DMS79 (cell line): ENCODE data around the gene SRGN.

Experiments
- DNase-seq: peaks from one replicate; lab custom pipeline; 2025; lab: John Stamatoyannopoulos, UW

The SRGN gene

DNA sequence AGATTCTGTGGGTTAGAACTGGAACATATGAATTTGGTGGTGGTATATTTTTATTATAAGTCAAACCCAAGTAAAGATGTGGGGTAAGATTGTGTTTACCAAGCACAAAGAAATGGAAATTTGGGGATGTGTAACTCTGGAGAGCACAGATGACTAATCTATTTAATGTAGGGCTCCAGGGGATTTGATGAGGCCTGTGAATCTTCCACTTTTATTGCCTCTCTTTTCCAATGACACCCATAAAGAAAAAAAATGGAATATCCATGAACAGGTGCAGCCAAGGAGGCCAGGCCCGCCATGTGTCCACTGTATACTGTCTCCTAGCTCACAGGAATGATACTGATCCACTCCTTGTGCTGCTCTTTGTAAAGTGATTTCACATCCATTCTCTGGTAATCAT is 2.8 kb downstream of the SRGN start:
- DNase-seq: no peak

DNA sequence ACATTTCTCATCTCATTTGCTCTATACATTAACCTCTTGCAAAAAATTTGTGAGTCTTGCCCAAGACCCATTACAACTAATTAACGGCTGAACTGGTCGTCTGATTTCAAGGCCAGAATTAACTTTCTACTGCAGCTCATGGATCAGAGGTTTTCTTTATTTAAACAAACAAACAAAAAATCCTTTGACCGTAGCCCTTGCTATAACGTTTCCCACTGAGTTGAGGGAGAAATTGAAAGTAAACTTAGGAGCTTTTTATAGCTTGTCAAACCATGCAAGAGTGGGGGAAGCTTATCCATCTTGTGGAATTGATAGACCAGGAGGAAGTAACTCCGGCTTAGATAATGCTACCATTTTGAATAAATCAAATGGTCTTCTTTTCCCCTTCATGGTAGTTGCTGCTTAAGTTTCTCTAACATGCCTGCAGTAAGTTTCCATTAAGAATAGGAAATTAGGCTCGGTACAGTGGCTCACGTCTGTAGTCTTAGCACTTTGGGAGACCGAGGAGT is 3.3 kb downstream of the SRGN start:
- DNase-seq: no peak

DNA sequence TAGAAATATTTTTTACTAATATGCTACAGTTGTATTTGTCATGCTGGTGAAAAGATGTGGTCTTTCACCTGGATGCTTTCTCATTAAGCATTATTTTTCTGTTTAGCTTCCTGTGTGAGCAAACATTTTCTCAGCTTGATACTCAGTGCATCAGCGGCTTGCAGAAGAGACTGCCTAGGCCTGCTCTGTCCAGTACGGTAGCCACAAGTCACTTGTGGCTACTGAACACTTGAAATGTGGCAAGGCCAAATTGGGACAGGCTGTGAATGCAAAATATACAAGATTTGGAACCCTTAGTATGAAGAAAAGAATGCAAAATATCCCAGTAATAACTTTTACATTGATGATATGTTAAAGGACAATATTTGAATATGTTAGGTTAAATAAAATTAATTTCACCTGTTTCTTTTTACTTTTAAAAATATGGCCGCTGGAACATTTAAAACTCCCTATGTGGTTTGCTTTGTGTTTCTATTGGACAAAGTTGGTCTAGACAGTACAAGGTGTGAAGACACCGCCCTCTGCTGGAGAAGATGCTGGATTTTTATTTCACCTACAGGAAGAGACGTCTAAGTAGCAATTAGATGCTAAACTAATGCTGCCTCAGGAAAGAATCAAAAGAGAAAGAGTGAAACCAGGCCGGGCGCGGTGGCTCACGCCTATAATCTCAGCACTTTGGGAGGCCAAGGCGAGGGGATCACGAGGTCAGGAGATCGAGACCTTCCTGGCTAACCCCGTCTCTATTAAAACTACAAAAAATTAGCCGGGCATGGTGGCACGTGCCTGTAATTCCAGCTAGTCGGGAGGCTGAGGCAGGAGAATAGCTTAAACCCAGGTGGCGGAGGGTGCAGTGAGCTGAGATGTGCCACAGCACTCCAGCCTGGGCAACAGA is 5.3 kb downstream of the SRGN start:
- DNase-seq: peak; percentile 29

DNA sequence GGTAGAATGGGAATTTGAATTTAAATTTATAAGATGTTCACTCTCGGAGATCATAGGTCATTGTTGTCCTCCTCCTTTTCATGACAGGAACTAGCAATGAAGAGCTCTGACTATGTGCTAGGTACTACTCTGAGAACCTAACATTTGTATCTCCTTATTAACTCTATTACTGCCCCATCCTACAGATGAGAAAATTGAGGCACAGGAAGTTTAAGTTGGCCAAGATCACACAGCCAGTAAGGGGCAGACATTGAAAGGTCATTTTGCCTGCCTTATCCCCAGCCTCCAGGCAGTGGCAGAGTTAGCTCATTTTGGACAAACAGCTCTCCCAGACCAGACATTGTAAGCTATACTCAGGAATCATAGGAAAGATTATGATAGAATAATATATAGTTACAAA is 6.0 kb downstream of the SRGN start:
- no peak for DNase-seq

DNA sequence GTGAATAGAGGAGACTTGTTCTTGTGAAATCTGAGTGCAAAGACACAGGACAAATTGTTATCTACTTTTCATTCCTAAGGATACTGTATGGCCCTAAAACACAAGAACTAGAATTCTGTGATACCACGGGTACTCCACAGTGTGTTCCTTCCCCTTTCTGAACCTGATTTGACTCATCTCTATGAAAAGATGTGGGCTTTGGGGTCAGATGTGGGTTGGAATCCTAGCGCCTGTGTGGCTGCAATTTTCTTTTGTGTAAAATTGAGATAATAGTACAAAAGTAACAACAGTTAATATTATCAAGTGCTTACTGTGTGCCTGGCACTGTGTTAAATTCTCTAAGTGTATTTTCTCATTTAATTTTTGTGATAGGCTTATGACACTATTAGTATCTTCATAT is 8.1 kb downstream of the SRGN start:
- DNase-seq: no peak

DNA sequence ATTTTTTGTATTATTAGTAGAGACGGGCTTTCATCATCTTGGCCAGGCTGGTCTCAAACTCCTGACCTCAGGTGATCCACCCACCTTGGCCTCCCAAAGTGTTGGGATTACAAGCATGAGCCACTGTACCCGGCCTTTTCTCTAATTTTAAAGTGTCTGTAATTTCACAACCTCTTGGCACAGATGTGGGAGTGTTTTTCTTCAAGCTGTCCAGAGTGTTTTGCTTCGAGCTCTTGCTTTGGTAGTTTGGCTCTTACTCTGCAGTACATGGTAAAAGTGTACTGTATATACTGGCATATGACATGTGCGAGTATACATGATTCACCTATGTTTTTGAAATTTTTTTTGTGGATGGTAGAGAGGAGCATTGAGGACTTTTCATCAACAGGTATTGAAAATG is 9.8 kb downstream of the SRGN start:
- no peak for DNase-seq

DNA sequence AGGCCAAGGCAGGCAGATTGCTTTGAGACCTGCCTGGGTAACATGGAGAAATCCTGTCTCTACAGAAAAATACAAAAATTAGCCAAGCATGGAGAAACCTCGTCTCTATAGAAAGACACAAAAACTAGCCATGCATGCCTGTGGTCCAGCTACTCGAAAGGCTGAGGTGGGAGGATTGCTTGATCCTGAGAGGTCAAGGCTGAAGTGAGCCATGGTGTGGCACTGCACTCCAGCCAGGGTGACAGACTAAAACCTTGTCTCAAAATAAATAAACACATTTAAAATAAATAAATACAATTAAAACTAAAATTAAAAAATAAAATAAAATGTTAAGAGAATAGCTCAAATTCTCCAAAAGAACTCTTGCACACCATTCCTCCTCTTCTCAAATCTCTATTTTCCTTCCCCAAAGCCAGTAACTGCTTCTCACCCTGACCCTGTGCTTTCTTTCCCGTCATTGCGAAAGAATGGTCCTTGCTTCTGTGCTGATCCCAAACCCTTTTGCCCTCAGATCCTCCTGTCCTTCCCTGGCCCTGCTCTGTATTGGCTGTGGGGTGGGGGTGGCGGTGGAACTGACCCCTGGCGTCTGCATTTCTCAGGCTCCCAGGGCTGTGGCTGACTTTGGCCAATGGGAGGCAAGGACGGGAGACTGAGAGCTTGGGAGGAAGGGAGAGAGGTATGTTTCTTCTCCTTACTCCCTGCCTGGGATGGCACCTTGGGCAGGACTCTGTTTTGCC is 12.4 kb downstream of the SRGN start:
- DNase-seq: no peak

DNA sequence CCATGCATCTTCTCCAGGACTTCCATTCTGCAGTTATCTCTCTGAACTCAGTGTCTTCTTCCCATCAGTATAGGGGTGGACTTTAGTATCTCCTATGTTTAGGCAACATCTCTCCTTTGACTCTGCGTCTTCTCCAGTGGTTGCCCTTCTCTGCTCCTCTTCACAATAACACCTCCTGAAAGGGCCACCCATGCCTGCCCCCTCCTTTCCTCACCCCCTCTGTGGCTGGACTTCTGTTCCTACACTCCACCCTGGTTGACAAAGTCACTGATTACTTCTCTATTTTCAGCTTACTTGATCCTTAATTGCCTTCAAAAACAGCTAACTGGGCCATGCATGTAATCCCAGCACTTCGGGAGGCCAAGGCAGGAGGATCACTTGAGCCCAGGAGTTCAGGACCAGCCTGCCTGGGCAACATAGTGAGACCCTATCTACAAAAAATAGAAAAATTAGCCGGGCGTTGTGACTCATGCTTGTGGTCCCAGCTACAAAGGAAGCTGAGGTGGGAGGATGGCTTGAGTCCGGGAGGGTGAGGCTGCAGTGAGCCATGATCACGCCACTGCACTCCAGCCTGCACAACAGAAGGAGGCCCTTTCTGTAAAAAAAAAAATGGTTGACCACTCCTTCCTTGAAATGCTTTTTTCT is 13.7 kb downstream of the SRGN start:
- no peak for DNase-seq

DNA sequence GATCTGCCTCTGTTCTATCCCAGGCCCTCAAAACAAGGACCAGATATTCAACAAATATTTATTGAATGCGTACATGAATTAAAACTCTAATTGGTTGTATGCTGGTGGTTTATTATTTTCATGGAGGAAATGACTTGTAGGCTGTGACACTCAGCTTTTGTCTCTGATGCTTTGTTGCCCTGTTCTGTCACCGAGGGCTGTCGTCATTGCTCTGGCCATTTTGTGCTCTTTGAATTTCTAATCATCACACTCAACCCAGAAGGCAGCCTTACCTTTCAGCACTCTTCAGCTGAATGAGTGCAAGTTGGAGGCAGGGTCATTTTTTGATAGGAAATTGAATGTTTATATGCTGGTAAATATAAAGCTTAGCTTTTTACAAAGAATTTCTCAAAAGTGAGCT is 14.5 kb downstream of the SRGN start:
- DNase-seq: no peak

DNA sequence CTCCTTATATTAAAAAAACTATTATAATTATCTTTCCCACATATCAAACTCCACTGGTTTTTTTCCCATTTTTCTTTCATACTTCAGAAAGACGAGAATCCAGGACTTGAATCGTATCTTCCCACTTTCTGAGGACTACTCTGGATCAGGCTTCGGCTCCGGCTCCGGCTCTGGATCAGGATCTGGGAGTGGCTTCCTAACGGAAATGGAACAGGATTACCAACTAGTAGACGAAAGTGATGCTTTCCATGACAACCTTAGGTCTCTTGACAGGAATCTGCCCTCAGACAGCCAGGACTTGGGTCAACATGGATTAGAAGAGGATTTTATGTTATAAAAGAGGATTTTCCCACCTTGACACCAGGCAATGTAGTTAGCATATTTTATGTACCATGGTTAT is 15.9 kb downstream of the SRGN start:
- DNase-seq: no peak

DNA sequence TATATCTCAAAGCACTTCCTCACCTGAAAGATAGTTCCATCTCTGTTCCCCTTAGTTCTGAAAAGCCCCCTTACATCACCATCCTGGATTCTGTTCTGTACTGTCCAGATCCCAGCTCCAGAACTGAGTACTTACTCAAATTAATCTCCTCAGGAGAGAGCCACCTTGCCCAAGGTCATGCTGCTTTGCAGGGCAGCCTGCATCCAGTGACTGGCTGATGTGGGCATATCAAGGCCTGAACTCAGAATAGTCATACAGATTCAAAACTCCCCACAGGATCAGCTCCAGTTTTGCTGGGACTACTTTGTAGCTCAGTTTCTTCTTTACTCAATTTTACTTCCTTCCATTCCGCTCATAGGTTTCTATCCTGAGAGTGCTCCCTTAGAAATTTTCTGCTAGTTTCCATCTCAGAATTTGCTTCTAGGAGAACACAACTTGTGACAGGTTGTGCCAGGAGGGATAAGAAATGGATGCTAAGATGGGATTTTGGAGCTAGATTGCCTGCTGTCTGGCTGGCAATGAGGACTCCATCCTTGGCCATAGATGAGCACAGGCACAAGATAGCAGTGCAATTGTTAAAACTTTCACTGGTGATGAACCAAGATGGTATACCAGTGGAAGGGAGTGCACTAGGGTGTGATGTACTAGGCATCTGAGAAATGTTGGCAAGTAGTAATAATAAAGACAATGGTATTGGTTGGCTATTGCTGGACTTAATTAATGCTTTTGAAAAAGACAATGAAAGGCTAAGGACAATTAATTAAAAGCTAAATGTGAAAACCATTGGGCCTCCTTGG is 17.3 kb downstream of the SRGN start:
- no peak for DNase-seq

DNA sequence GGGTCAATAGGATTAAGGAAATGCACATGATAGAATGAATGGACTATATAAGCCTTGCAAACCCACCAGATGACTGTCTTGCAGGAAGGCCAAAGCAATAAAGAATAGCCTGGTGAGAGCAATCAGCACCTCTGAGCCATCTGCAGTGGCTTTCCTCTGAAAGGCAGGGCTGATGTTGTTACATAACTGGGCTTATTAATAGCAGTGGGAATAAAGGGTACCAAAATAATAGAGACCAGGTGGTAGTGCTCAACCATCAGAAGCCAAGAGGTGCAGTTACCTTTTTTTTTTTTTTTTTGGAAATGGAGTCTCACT is 19.2 kb downstream of the SRGN start:
- DNase-seq: no peak

DNA sequence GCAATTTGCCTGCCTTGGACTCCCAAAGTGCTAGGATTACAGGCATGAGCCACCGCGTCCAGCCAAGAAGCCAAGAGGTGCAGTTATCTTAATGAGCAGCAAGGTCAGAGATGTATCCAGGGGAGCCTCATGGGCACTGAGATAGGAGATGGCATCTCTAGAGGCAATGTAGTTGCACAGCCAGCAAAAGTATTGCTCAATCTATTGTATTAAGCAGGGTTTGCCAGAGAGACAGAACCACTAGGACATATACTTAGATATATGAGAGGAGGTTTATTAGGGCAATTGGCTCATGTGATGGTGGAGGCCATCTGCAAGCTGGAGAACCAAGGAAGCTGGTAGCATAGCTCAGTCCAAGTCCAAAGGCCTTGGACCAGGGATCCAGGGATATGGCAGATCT is 19.8 kb downstream of the SRGN start:
- no peak for DNase-seq

DNA sequence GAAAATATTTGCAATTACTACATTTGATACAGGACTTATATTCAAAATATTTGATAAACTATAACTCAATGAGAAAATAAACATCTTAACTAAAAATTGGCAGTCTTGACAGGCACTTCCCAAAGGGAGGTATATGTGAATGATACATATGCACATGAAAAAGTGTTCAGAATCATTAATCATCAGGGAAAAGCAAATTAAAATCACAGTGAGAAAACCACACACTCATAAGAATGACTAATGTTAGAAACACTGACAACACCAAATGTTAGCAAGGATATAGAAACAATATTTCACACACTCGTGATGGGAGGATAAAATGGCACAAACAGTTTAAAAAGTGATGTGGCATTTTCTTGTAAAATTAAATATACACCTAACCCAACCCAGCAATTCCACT is 32.0 kb downstream of the SRGN start:
- DNase-seq: no peak

DNA sequence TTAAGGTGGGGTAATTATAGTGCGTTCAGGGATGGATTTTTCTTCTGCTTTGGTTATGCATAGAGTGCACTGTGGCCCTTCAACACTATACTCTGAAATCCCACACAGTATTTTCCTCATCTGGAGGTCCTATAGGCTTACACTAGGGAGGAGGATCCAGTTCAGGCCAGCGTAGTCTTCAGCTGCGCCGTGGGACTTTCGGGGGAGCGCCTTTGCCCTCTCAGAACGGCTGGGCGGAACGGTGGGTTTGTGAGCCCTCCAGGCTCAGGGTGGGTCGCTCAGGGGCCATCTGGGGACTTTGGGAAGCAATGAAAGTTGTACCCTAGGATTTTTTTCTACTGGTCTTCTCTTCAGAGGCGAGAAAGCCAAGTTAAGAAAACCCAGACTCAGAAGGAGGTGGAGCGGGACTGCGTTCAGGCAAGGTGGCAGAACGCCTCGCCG is 35.4 kb downstream of the SRGN start:
- DNase-seq: no peak

DNA sequence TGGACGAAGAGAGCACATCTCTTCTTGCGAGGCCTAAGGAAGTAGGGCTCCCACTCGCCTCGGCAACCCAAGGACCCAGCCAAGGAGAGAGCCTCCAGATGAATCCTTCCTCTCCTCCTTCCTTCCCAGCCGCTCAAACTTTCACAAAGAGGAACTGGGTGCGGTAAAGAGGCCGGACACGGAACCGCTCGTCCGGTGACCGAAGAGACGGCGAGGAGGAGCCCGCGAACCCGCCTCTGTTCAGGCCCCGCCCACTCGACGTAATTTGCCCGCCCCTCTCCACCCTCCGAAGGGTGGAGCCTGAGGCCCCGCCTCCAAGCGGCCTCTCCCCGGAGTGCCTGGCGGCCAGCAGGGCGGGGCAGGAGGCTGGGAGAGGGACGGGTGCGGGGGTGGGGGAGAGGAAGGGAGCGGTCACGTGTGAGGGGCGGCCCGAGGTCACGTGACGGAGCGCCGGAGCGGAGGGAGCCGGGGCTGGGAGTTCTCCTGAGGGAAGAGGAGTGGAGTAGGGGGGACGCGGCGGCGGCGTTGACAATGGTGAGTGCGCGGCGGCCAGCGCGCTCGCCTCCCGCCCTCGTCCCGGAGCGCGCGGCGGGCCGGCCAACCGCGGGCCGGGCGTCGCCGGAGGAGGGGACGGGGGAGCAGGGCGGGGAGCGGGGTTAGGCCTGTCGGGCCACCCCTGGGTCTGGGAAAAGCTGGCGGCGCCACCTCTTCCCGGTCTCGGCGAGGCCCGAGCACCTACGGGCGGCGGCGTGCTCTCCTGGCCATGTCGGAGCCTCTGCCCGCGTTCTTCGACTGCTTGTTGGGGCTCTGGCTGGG is 36.1 kb downstream of the SRGN start, which contains the start of gene VPS26A:
TSS of gene VPS26A (plus strand) at position 432 of the 816 bp plus-strand sequence. CDS start at position 532, 100 bp downstream.
- peak; percentile 86 for DNase-seq

DNA sequence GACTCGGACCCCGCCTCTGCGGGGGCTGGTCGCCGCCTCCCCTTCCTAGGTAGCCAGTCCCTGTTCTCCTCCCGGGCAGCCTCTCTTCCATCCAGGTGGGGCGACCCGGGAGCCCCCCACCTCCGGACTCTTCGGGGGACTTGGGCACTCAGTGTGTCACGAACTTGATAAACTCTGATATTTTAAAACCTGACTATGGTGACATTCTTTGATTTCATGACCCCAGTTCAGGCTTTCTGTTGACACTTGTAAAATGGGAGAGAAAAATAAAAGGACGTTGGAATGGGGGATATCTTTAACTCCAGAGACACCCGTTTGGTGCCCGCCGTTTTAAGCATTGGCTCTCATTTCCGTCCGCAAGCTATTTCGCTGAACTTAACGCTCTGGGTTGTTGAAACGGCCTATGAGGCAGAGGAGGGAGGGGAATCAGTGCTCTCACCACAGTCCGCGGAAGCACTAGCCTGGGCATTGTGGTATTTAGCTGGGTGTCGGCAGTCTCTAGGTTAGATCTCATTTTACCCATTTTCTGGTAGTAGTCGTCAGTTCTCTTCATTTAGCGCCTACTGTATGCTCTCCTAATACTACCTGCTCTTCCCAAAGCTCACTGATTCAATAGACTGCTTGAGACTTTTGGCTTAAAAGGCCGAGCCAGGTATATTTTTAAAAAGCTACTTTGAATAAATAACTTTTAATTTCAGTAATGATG is 36.8 kb downstream of the SRGN start:
- no peak for DNase-seq

DNA sequence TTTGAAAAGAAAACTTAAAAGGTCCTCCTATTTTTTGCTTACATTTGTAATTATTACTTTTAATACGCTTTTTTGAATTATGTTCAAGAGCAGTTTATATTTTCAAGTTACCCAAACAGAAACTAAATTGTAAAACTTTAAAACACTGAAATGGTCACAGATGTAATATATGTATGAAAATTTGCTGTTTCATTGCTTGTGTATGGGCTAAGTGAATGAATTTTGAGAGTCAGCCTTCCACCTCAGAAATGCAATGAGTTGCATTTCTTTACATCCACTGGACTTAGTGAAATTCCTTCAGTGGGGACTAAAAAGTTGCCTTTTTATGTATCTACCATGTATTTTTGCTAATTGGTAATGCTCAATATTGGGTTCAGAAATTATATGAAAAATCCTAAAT is 37.7 kb downstream of the SRGN start:
- DNase-seq: no peak

DNA sequence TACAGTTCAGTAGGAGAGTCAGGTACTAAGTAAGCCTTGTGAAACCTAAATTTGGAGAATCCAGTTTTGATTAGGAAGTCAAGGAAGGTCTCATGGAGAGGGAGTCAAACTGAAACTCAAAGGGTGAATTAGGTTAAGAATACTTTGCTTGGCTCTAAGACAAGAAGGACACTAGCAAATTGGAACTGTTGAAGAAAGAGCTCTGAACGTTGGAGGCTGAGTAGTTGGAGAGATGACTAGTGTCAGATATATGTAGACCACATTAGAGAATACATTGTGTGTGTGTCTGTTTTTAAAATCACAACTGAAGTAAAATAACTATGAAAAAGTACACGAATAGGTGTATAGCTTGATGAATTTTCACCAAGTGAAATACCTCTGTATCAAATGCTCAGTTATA is 42.3 kb downstream of the SRGN start:
- DNase-seq: no peak

DNA sequence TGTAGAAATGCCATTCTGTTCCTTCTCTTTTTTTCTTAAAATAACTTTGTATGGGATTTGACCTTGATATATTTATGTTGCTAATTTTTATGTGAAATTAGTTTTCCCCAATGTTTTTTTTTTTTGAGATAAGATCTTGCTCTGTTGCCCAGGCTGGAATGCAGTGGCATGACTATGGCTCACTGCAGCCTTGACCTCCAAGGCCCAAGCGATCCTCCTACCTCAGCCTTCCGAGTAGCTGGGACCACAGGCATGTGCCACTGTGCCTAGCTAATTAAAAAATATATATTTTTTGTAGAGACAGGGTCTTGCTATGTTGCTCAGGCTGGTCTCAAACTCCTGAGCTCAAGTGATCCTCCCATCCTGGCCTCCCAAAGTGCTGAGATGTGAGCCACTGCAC is 52.1 kb downstream of the SRGN start:
- DNase-seq: no peak
